ENCODE results near the gene VANGL2.

VANGL2 gene

GRCh38 chr1:160466961-160467360 lies 66.6 kb downstream of the VANGL2 start:
- TF ChIP-seq FOXP2 (optimal IDR thresholded peaks at IDR 0.05; ENCODE audit: borderline replicate concordance, extremely low read depth, extremely low read length, insufficient read depth) = no peak
- no peak for TF ChIP-seq POLR2AphosphoS5 (IDR thresholded peaks at IDR 0.05; ENCODE audit: low read depth, low read length)
- TF ChIP-seq SIN3A (IDR thresholded peaks at IDR 0.05; ENCODE audit: borderline replicate concordance, insufficient read depth, low read length) = no peak
- TF ChIP-seq, protein P1, sequence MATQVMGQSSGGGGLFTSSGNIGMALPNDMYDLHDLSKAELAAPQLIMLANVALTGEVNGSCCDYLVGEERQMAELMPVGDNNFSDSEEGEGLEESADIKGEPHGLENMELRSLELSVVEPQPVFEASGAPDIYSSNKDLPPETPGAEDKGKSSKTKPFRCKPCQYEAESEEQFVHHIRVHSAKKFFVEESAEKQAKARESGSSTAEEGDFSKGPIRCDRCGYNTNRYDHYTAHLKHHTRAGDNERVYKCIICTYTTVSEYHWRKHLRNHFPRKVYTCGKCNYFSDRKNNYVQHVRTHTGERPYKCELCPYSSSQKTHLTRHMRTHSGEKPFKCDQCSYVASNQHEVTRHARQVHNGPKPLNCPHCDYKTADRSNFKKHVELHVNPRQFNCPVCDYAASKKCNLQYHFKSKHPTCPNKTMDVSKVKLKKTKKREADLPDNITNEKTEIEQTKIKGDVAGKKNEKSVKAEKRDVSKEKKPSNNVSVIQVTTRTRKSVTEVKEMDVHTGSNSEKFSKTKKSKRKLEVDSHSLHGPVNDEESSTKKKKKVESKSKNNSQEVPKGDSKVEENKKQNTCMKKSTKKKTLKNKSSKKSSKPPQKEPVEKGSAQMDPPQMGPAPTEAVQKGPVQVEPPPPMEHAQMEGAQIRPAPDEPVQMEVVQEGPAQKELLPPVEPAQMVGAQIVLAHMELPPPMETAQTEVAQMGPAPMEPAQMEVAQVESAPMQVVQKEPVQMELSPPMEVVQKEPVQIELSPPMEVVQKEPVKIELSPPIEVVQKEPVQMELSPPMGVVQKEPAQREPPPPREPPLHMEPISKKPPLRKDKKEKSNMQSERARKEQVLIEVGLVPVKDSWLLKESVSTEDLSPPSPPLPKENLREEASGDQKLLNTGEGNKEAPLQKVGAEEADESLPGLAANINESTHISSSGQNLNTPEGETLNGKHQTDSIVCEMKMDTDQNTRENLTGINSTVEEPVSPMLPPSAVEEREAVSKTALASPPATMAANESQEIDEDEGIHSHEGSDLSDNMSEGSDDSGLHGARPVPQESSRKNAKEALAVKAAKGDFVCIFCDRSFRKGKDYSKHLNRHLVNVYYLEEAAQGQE (IDR thresholded peaks at IDR 0.05; ENCODE audit: insufficient read depth in 1 of 2, low read depth in 2 of 2, low read length in 2 of 2) = no peak
- TF ChIP-seq TAF1 (IDR thresholded peaks at IDR 0.05; ENCODE audit: borderline replicate concordance, insufficient read depth, low read length) = no peak

DNA sequence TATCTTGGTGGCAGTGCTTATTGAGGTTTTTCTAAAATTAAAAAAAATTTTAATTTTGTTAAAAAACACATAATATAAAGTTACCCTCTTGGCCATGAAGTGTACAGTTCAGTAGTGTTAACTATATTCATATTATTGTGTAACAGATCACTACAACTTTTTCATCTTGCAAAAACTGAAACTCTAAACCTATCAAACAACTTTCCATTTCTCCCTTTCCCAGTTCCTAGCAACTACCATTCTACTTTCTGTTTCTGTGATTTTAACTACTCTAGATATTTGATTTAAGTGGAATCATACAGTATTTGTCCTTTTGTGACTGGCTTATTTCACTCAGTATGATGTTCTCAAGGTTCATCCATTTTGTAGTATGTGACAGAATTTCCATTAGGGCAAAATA lies 67.2 kb downstream of the VANGL2 start:
- TF ChIP-seq POLR2AphosphoS5 (IDR thresholded peaks at IDR 0.05; ENCODE audit: low read depth, low read length) (no peak), FOXP2 (optimal IDR thresholded peaks at IDR 0.05; ENCODE audit: borderline replicate concordance, extremely low read depth, extremely low read length, insufficient read depth) (no peak), TAF1 (IDR thresholded peaks at IDR 0.05; ENCODE audit: borderline replicate concordance, insufficient read depth, low read length) (no peak)

DNA sequence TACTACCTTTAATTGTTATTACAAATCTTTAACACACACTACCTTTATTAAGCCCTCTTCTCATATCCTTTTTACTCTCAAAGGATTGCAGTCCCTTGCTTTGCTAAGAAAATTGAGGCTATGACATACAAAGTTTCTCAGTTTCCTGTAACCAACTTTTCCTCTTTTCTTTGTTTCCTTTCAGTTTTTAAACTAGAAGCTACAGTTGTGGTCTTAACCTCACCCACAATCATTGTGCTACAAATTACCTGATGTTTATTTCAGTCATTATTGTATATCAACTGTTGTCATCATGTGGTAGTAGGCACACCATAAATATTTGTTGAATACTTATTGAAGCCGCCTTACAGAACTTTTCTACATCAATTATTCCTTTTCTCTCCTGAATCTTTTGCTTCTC lies 70.9 kb downstream of the VANGL2 start:
- no peak for TF ChIP-seq TAF1 (IDR thresholded peaks at IDR 0.05; ENCODE audit: borderline replicate concordance, insufficient read depth, low read length)
- no peak for TF ChIP-seq SIN3A (IDR thresholded peaks at IDR 0.05; ENCODE audit: borderline replicate concordance, insufficient read depth, low read length)
- TF ChIP-seq, protein P1 (IDR thresholded peaks at IDR 0.05; ENCODE audit: insufficient read depth in 1 of 2, low read depth in 2 of 2, low read length in 2 of 2) = no peak
- TF ChIP-seq FOXP2 (optimal IDR thresholded peaks at IDR 0.05; ENCODE audit: borderline replicate concordance, extremely low read depth, extremely low read length, insufficient read depth) = no peak
- no peak for TF ChIP-seq POLR2AphosphoS5 (IDR thresholded peaks at IDR 0.05; ENCODE audit: low read depth, low read length)

GRCh38 chr1:160472112-160472511 lies 71.7 kb downstream of the VANGL2 start:
- TF ChIP-seq, protein P1 (IDR thresholded peaks at IDR 0.05; ENCODE audit: insufficient read depth in 1 of 2, low read depth in 2 of 2, low read length in 2 of 2) = no peak
- no peak for TF ChIP-seq POLR2AphosphoS5 (IDR thresholded peaks at IDR 0.05; ENCODE audit: low read depth, low read length)
- no peak for TF ChIP-seq TAF1 (IDR thresholded peaks at IDR 0.05; ENCODE audit: borderline replicate concordance, insufficient read depth, low read length)
- TF ChIP-seq FOXP2 (optimal IDR thresholded peaks at IDR 0.05; ENCODE audit: borderline replicate concordance, extremely low read depth, extremely low read length, insufficient read depth) = no peak
- TF ChIP-seq SIN3A (IDR thresholded peaks at IDR 0.05; ENCODE audit: borderline replicate concordance, insufficient read depth, low read length) = no peak

DNA sequence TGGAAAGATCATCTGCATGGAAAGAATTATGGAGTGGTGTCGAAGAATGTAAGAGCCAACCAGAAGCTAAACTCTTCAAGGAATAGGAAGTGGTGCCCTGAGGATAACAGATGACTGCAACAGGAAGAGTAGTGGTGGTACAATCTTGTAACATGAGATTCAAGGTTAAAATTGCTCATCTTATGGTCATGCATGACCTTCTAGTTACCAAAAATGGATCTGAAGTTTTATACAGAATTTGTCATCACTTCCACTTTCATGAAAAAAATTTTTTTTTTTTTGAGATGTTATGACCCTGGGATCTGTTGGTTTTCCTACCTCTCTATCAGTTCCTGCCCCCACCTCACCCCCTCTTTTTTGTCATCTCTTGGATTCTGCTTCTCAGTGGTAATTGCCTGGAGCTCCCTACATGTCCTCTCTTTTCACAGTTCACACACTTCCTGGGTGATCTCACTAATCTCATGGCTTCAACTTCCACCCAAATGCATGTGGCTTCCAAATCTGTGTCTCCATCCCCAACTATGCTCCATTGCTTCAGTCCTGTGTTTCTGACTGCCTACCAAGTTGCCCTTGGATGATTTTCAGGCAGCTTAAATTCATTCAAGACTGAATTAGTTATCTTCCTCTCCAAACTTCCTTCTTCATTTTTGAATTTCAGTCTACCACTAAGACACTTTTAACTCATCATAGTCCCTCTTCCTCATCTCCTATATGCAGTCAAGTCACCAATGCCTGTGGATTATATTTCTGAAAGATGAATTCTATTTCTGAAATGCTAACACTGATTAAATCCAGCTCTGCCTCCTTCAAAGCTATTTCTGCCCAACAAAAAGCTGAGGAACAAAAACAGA lies 74.3 kb downstream of the VANGL2 start:
- TF ChIP-seq FOXP2 (optimal IDR thresholded peaks at IDR 0.05; ENCODE audit: borderline replicate concordance, extremely low read depth, extremely low read length, insufficient read depth) = no peak
- no peak for TF ChIP-seq POLR2AphosphoS5 (IDR thresholded peaks at IDR 0.05; ENCODE audit: low read depth, low read length)
- TF ChIP-seq, protein P1 (IDR thresholded peaks at IDR 0.05; ENCODE audit: insufficient read depth in 1 of 2, low read depth in 2 of 2, low read length in 2 of 2) = no peak
- no peak for TF ChIP-seq SIN3A (IDR thresholded peaks at IDR 0.05; ENCODE audit: borderline replicate concordance, insufficient read depth, low read length)
- no peak for TF ChIP-seq TAF1 (IDR thresholded peaks at IDR 0.05; ENCODE audit: borderline replicate concordance, insufficient read depth, low read length)
